HL-60 (cell line): Measurements from ENCODE around the gene GBP1.

ENCODE experiments used
- DNase-seq, 2 experiments: peaks; one replicate each; pipeline ENCODE4 v3.0.0-alpha.2; 2010 to 2020; ENCODE audit warnings: low read depth in 1 of 2, low spot score in 1 of 2
- H3K27ac ChIP-seq: fragments of 250-450 bp; sonication (Bioruptor Pico); replicated peaks from 2 replicates; pipeline ENCODE4 v1.5.1; 2020; ENCODE audit warnings: mild to moderate bottlenecking, moderate library complexity
- H3K27me3 ChIP-seq: fragments of 250-450 bp; sonication (Bioruptor Pico); 2 replicates; pipeline ENCODE4 v1.5.1; 2021; ENCODE audit warnings: mild to moderate bottlenecking, moderate library complexity; ENCODE audit not compliant: insufficient read depth, poor library complexity, severe bottlenecking
- H3K4me3 ChIP-seq: replicated peaks from 2 replicates; pipeline ENCODE4 v1.5.1; 2011; ENCODE audit warnings: mild to moderate bottlenecking, control low read depth, low read length; ENCODE audit not compliant: insufficient read depth
- CTCF ChIP-seq: IDR thresholded peaks from one replicate; pipeline ENCODE4 v1.5.1; 2011; ENCODE audit warnings: low read length, control low read depth, inconsistent platforms; ENCODE audit not compliant: insufficient read depth
- GABPA ChIP-seq: IDR thresholded peaks from 2 replicates; pipeline ENCODE4 v1.6.1; 2012; ENCODE audit warnings: low read depth
- POLR2AphosphoS5 ChIP-seq: IDR thresholded peaks from 2 replicates; pipeline ENCODE4 v1.6.1; 2012; ENCODE audit warnings: low read depth
- REST ChIP-seq: IDR thresholded peaks from 2 replicates; pipeline ENCODE4 v1.6.1; 2012; ENCODE audit warnings: low read depth; ENCODE audit not compliant: insufficient replicate concordance
- SPI1 ChIP-seq: IDR thresholded peaks from 2 replicates; pipeline ENCODE4 v1.6.1; 2012; ENCODE audit warnings: low read depth, mild to moderate bottlenecking, borderline replicate concordance

The GBP1 gene

GRCh38 chr1:89098857-89099256 lies 33.8 kb upstream of the GBP1 start:
- no peak for DNase-seq

GRCh38 chr1:89095737-89096136 lies 30.7 kb upstream of the GBP1 start:
- no peaks in the 10 kb centered on the region for H3K27me3 ChIP-seq
- H3K4me3 ChIP-seq, result no peak overlapping the region
- TF ChIP-seq CTCF (no peak), REST (no peak), POLR2AphosphoS5 (no peak), SPI1 (no peak), GABPA (no peak)
- no peak overlapping the region for H3K27ac ChIP-seq
- no peak for DNase-seq

More at GRCh38 chr1:89098857-89099256, 33.8 kb upstream of the GBP1 start:
- TF ChIP-seq CTCF (no peak), SPI1 (no peak), GABPA (no peak), POLR2AphosphoS5 (no peak), REST (no peak)
- no peaks in the 10 kb centered on the region for H3K27me3 ChIP-seq
- H3K27ac ChIP-seq, result no peak overlapping the region
- no peak overlapping the region for H3K4me3 ChIP-seq

GRCh38 chr1:89089962-89090361 lies 25.0 kb upstream of the GBP1 start:
- Histone ChIP-seq H3K27ac (no peak overlapping the region), H3K4me3 (no peak overlapping the region), H3K27me3 (no peaks in the 10 kb centered on the region)
- TF ChIP-seq REST (no peak), POLR2AphosphoS5 (no peak), CTCF (no peak), SPI1 (no peak), GABPA (no peak)
- DNase-seq, result no peak
